HepG2 (cell line): ENCODE results near the gene PSMG1. TPM values are rescaled to one million over a fixed set of nuclear protein-coding genes. Genes with fewer than 3 reads are reported as not detected.

Experiments
- ATAC-seq: fragments of 200-7000 bp; cut with Tn5 transposase; 3 replicates; pipeline ENCODE4 v1.9.1; 2020; ENCODE audit warnings: mild to moderate bottlenecking, moderate library complexity
- BruUV-seq: library from RNA; stranded (reverse); fragments of 400-500 nt; replicated peaks from 2 replicates; lab custom pipeline; 2021; lab: Mats Ljungman, UMichigan
- CTCF ChIA-PET: fragments of 300-600 bp; formaldehyde crosslinking; extraction: SDS; loops from one replicate; lab custom pipeline; 2021; ENCODE audit warnings: low total read pairs, inconsistent platforms, low intra/inter-chr PET ratio; lab: Yijun Ruan, JAX
- POLR2A ChIA-PET: fragments of 350-600 bp; sonication (Branson Sonifier 250); formaldehyde crosslinking; loops from one replicate; lab custom pipeline; 2020; ENCODE audit warnings: antibody characterized with exemption, inconsistent platforms; lab: Yijun Ruan, JAX
- DNase-seq: peaks from one replicate; pipeline ENCODE4 v3.0.0-alpha.2; 2015; ENCODE audit warnings: low spot score
- FAIRE-seq: peaks from 3 replicates; lab custom pipeline; 2011; peaks lifted over from hg19 to GRCh38; lab: Jason Lieb, UNC
- H2AFZ ChIP-seq: one replicate; pipeline ENCODE4 v1.6.1; 2011; ENCODE audit warnings: low read length, inconsistent platforms
- H3K27ac ChIP-seq: fragments of 300-600 bp; 3 replicates; pipeline ENCODE4 v1.8.0; 2011; ENCODE audit warnings: mixed run types, mild to moderate bottlenecking, mixed read lengths, low read length, inconsistent platforms; ENCODE audit not compliant: insufficient read depth; ENCODE audit errors: extremely low read length
- H3K27me3 ChIP-seq, 2 experiments: fragments of 200-600 bp in 1 of 2; 2 replicates in 1 of 2; 3 replicates in 1 of 2; pipeline versions ENCODE4 v1.6.0 to v1.8.0; 2011; ENCODE audit warnings: low read length in 2 of 2, mild to moderate bottlenecking in 2 of 2, moderate library complexity in 2 of 2, inconsistent platforms in 1 of 2; ENCODE audit not compliant: insufficient read depth in 2 of 2, control insufficient read depth in 1 of 2
- H3K36me3 ChIP-seq, 2 experiments: fragments of 200-600 bp in 1 of 2; replicated peaks in 1 of 2; 2 replicates in 1 of 2; 3 replicates in 1 of 2; pipeline versions ENCODE4 v1.5.1 to v1.8.0; 2011; ENCODE audit warnings: low read length in 2 of 2, inconsistent platforms in 1 of 2; ENCODE audit not compliant: insufficient read depth in 2 of 2, control insufficient read depth in 1 of 2
- H3K4me1 ChIP-seq: 2 replicates; pipeline ENCODE4 v1.5.1; 2012; ENCODE audit warnings: low read length, inconsistent platforms; ENCODE audit not compliant: insufficient read depth
- H3K4me2 ChIP-seq: 2 replicates; pipeline ENCODE4 v1.6.0; 2011; ENCODE audit warnings: low read depth, low read length, inconsistent platforms
- H3K4me3 ChIP-seq, 3 experiments: fragments of 200-600 bp in 1 of 3; sonication (generic), shearing (Covaris generic) in 1 of 3; replicated peaks in 1 of 3; 2 replicates each; pipeline ENCODE4 v1.5.1; 2011 to 2016; ENCODE audit warnings: low read length in 3 of 3, inconsistent platforms in 2 of 3, low read depth in 2 of 3, mild to moderate bottlenecking in 2 of 3, control low read depth in 1 of 3, mixed read lengths in 1 of 3; ENCODE audit not compliant: insufficient read depth in 1 of 3
- H3K79me2 ChIP-seq: one replicate; pipeline ENCODE4 v1.6.1; 2011; ENCODE audit warnings: low read length, inconsistent platforms; ENCODE audit not compliant: insufficient read depth
- H3K9ac ChIP-seq: 2 replicates; pipeline ENCODE4 v1.6.0; 2011; ENCODE audit warnings: mild to moderate bottlenecking, low read depth, low read length, inconsistent platforms; ENCODE audit not compliant: insufficient read depth
- H3K9me3 ChIP-seq: 2 replicates; pipeline ENCODE4 v1.5.1; 2012; ENCODE audit warnings: mild to moderate bottlenecking, low read length
- H4K20me1 ChIP-seq: 2 replicates; pipeline ENCODE4 v1.6.0; 2011; ENCODE audit warnings: inconsistent platforms, mild to moderate bottlenecking, low read length, moderate library complexity; ENCODE audit not compliant: insufficient read depth
- ARNT2 ChIP-seq: sonication (generic); formaldehyde crosslinking; IDR thresholded peaks from 2 replicates; pipeline ENCODE4 v1.8.0; 2022; ENCODE audit warnings: mild to moderate bottlenecking, low read depth, missing genetic modification reagents, moderate library complexity
- CSRNP1 ChIP-seq: sonication (generic); formaldehyde crosslinking; IDR thresholded peaks from 2 replicates; pipeline ENCODE4 v1.8.1; 2023; ENCODE audit warnings: mild to moderate bottlenecking, missing genetic modification reagents
- ETS1 ChIP-seq: sonication (generic); formaldehyde crosslinking; IDR thresholded peaks from 2 replicates; pipeline ENCODE4 v1.4.0; 2020; ENCODE audit warnings: missing genetic modification reagents
- GLMP ChIP-seq: sonication (generic); formaldehyde crosslinking; IDR thresholded peaks from 2 replicates; pipeline ENCODE4 v1.9.0; 2021; ENCODE audit warnings: missing genetic modification reagents, mild to moderate bottlenecking, borderline replicate concordance
- HMGXB3 ChIP-seq: sonication (generic); formaldehyde crosslinking; IDR thresholded peaks from 2 replicates; pipeline ENCODE4 v1.4.0; 2020; ENCODE audit warnings: missing genetic modification reagents, borderline replicate concordance
- IKZF5 ChIP-seq: IDR thresholded peaks from 2 replicates; pipeline ENCODE4 v1.6.1; 2018; ENCODE audit warnings: missing genetic modification reagents, mild to moderate bottlenecking, missing compliant biosample characterization
- REPIN1 ChIP-seq: sonication (generic); formaldehyde crosslinking; IDR thresholded peaks from 2 replicates; pipeline ENCODE4 v1.8.0; 2022; ENCODE audit warnings: missing genetic modification reagents, low read depth, mild to moderate bottlenecking, borderline replicate concordance
- SRSF4 ChIP-seq: fragments of 200-400 bp; formaldehyde crosslinking; IDR thresholded peaks from one replicate; pipeline ENCODE4 v1.6.1; 2018; ENCODE audit warnings: mild to moderate bottlenecking, low read depth, low read length, moderate library complexity; ENCODE audit not compliant: poor library complexity, severe bottlenecking
- TBP ChIP-seq: sonication (generic); formaldehyde crosslinking; IDR thresholded peaks from 2 replicates; pipeline ENCODE4 v1.5.0; 2020; ENCODE audit warnings: missing genetic modification reagents
- THYN1 ChIP-seq: sonication (generic); formaldehyde crosslinking; IDR thresholded peaks from 2 replicates; pipeline ENCODE4 v1.8.1; 2023; ENCODE audit warnings: low read depth, mild to moderate bottlenecking, moderate library complexity, missing genetic modification reagents, borderline replicate concordance
- ZFYVE20 ChIP-seq: sonication (generic); formaldehyde crosslinking; IDR thresholded peaks from 2 replicates; pipeline ENCODE4 v1.8.0; 2023; ENCODE audit warnings: low read depth, mild to moderate bottlenecking, moderate library complexity, missing genetic modification reagents, borderline replicate concordance
- ZMYM4 ChIP-seq: sonication (generic); formaldehyde crosslinking; IDR thresholded peaks from 2 replicates; pipeline ENCODE4 v1.8.1; 2023; ENCODE audit warnings: mild to moderate bottlenecking, missing genetic modification reagents
- ZNF83 ChIP-seq: sonication (generic); formaldehyde crosslinking; IDR thresholded peaks from 2 replicates; pipeline ENCODE4 v1.4.0; 2020; ENCODE audit warnings: missing genetic modification reagents, mild to moderate bottlenecking, borderline replicate concordance
- ZSCAN12 ChIP-seq: sonication (generic); formaldehyde crosslinking; IDR thresholded peaks from 2 replicates; pipeline ENCODE4 v1.9.0; 2021; ENCODE audit warnings: mild to moderate bottlenecking, missing genetic modification reagents
- ZSCAN9 ChIP-seq: IDR thresholded peaks from 2 replicates; pipeline ENCODE4 v1.6.1; 2016; ENCODE audit warnings: borderline replicate concordance
- WGBS: methylation state at CpG from one replicate; pipeline ENCODE4 v1.1.6; 2017; ENCODE audit warnings: low lambda C conversion rate; 5-methylcytosine and 5-hydroxymethylcytosine counted together
- in situ Hi-C: cut with HindIII; loops from 2 replicates; pipeline ENCODE4 v1.10.0; 2017; ENCODE audit warnings: low pct_unique_long_range_greater_than_20kb; ENCODE audit not compliant: extremely low pct_ligation_motif_present
- intact Hi-C: fragments of 100-400 bp; cut with micrococcal nuclease; formaldehyde crosslinking; loops from one replicate; pipeline ENCODE4 v1.10.0; 2022; ENCODE audit not compliant: unreplicated experiment
- polyA plus RNA-seq, 8 experiments: library from polyadenylated mRNA; depleted of rRNA in 3 of 8; stranded (reverse) in 7 of 8; unstranded in 1 of 8; fragments of >200 nt; fragmentation: Illumina TruSeq in 4 of 8; extraction: Trizol in 4 of 8; gene quantifications; 2 replicates each; pipeline versions ENCODE4 v1.2.1 to v1.2.3, GENCODE V29; 2011 to 2016; ENCODE audit warnings: low read depth in 4 of 8, missing spikeins in 1 of 8, mixed read lengths in 1 of 8; ENCODE audit not compliant: insufficient read depth in 1 of 8
- total RNA-seq, 5 experiments: library from RNA; depleted of rRNA; stranded (reverse); fragments of >200 nt; fragmentation: Illumina TruSeq; extraction: Trizol; gene quantifications; 2 replicates each; pipeline ENCODE4 v1.2.3, GENCODE V29; 2016; ENCODE audit warnings: low read depth in 1 of 5

The PSMG1 gene
- total and polyA plus RNA-seq, 2 of the 13 experiments (the other 11 are each of a cell fraction or from before 2014, with no cell fraction given) = 63.6 to 173 TPM

GRCh38 chr21:39185157-39185556 lies 1.9 kb upstream of the PSMG1 start:
- BruUV-seq = no TSS peak
- intact Hi-C loops = no loop called here
- FAIRE-seq = no peak
- Histone ChIP-seq H3K9me3 (no peaks in the 10 kb centered on the region), H3K4me2 (peak overlapping the region; percentile 77; the same call in 1 of the 2 replicates), H3K9ac (no peak overlapping the region), H3K4me1 (peaks cover 28% of the 10 kb centered on the region), H3K79me2 (peaks cover 30% of the 10 kb centered on the region), H3K36me3 (peaks cover 0 to 8% of the 10 kb centered on the region in 2 experiments; a peak in 2 of 5 replicates), H3K27ac (no peak overlapping the region), H2AFZ (no peak overlapping the region), H4K20me1 (peaks cover 6% of the 10 kb centered on the region), H3K27me3 (no peaks in the 10 kb centered on the region; a peak in 1 of 5 replicates), H3K4me3 (peak overlapping the region in 1 of 3 experiments; percentile 91; a peak in 1 of 6 replicates)
- WGBS = 98% methylated on average over 2 of the region's 2 CpGs
- ATAC-seq = no peak
- ChIA-PET POLR2A (no interaction called here), CTCF (no interaction called here)
- in situ Hi-C loops = no loop called here
- DNase-seq = no peak
- TF ChIP-seq REPIN1 (CRISPR knock-in tag) (no peak), TBP (CRISPR knock-in tag) (no peak), ETS1 (no peak), HMGXB3 (no peak), IKZF5 (no peak), GLMP (CRISPR knock-in tag) (no peak), ZNF83 (CRISPR knock-in tag) (no peak), ZSCAN9 (CRISPR knock-in tag) (no peak), ZMYM4 (CRISPR knock-in tag) (no peak), SRSF4 (no peak), ZFYVE20 (CRISPR knock-in tag) (no peak), THYN1 (CRISPR knock-in tag) (no peak), ARNT2 (CRISPR knock-in tag) (no peak), ZSCAN12 (no peak), CSRNP1 (CRISPR knock-in tag) (no peak)
